ENCODE measurements around the gene CACNB3.

- TF ChIP-seq POLR2A (IDR thresholded peaks at IDR 0.05) (no peak), CTCF (IDR thresholded peaks at IDR 0.05) (no peak)
These were observed 38.4 kb upstream of the CACNB3 start for GRCh38 chr12:48779869-48780268.

Measured in stomach (tissue), 4 donors.